Panc1 (cell line): ENCODE measurements around the gene GXYLT1.

Source experiments
- TF ChIP-seq, protein P1 (sequence below), 2 experiments: IDR thresholded peaks; 2 replicates each; pipeline ENCODE4 v1.6.1; 2011 to 2012; ENCODE audit warnings: low read depth in 2 of 2, control low read depth in 1 of 2, low read length in 1 of 2, mild to moderate bottlenecking in 1 of 2, moderate library complexity in 1 of 2; ENCODE audit not compliant: insufficient read depth in 1 of 2
- TF ChIP-seq, protein P2 (sequence below): fragments of 450-650 bp; IDR thresholded peaks from 2 replicates; pipeline ENCODE4 v1.5.1; 2017; ENCODE audit warnings: mild to moderate bottlenecking

- TF ChIP-seq, protein P1, sequence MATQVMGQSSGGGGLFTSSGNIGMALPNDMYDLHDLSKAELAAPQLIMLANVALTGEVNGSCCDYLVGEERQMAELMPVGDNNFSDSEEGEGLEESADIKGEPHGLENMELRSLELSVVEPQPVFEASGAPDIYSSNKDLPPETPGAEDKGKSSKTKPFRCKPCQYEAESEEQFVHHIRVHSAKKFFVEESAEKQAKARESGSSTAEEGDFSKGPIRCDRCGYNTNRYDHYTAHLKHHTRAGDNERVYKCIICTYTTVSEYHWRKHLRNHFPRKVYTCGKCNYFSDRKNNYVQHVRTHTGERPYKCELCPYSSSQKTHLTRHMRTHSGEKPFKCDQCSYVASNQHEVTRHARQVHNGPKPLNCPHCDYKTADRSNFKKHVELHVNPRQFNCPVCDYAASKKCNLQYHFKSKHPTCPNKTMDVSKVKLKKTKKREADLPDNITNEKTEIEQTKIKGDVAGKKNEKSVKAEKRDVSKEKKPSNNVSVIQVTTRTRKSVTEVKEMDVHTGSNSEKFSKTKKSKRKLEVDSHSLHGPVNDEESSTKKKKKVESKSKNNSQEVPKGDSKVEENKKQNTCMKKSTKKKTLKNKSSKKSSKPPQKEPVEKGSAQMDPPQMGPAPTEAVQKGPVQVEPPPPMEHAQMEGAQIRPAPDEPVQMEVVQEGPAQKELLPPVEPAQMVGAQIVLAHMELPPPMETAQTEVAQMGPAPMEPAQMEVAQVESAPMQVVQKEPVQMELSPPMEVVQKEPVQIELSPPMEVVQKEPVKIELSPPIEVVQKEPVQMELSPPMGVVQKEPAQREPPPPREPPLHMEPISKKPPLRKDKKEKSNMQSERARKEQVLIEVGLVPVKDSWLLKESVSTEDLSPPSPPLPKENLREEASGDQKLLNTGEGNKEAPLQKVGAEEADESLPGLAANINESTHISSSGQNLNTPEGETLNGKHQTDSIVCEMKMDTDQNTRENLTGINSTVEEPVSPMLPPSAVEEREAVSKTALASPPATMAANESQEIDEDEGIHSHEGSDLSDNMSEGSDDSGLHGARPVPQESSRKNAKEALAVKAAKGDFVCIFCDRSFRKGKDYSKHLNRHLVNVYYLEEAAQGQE (IDR thresholded peaks at IDR 0.05; ENCODE audit: insufficient read depth in 1 of 2, low read depth in 2 of 2, low read length in 1 of 2): no peak
- TF ChIP-seq, protein P2, sequence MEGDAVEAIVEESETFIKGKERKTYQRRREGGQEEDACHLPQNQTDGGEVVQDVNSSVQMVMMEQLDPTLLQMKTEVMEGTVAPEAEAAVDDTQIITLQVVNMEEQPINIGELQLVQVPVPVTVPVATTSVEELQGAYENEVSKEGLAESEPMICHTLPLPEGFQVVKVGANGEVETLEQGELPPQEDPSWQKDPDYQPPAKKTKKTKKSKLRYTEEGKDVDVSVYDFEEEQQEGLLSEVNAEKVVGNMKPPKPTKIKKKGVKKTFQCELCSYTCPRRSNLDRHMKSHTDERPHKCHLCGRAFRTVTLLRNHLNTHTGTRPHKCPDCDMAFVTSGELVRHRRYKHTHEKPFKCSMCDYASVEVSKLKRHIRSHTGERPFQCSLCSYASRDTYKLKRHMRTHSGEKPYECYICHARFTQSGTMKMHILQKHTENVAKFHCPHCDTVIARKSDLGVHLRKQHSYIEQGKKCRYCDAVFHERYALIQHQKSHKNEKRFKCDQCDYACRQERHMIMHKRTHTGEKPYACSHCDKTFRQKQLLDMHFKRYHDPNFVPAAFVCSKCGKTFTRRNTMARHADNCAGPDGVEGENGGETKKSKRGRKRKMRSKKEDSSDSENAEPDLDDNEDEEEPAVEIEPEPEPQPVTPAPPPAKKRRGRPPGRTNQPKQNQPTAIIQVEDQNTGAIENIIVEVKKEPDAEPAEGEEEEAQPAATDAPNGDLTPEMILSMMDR: no peak
Measured at GRCh38 chr12:42186793-42187192, 42.1 kb upstream of the GXYLT1 start.
